GM23338 (cell line): ENCODE data around the gene EYA4. TPM values are rescaled to one million over a fixed set of nuclear protein-coding genes. Genes with fewer than 3 reads are reported as not detected.

Source experiments
- ATAC-seq: fragments of 200-7000 bp; cut with Tn5 transposase; 3 replicates; pipeline ENCODE4 v1.9.1; 2020
- DNase-seq: peaks from one replicate; pipeline ENCODE4 v3.0.0-alpha.2; 2015; ENCODE audit warnings: low spot score
- H2AFZ ChIP-seq: fragments of 200-600 bp; sonication (generic); 2 replicates; pipeline ENCODE4 v1.8.0; 2016; ENCODE audit warnings: antibody characterized with exemption, mild to moderate bottlenecking, moderate library complexity
- H3F3A ChIP-seq: fragments of 200-600 bp; sonication (generic); replicated peaks from 2 replicates; pipeline ENCODE4 v1.8.0; 2017; ENCODE audit warnings: antibody characterized with exemption, mixed run types, low read depth
- H3K27ac ChIP-seq: fragments of 200-600 bp; sonication (generic); 2 replicates; pipeline ENCODE4 v1.6.1; 2016; ENCODE audit warnings: low read depth
- H3K27me3 ChIP-seq: fragments of 200-600 bp; sonication (generic); 2 replicates; pipeline ENCODE4 v1.8.0; 2016; ENCODE audit warnings: mild to moderate bottlenecking, mixed run types, moderate library complexity; ENCODE audit not compliant: insufficient read depth
- H3K36me3 ChIP-seq: fragments of 200-600 bp; sonication (generic); 2 replicates; pipeline ENCODE4 v1.8.0; 2016; ENCODE audit warnings: mild to moderate bottlenecking; ENCODE audit not compliant: insufficient read depth
- H3K4me1 ChIP-seq: fragments of 200-600 bp; sonication (generic); 2 replicates; pipeline ENCODE4 v1.8.0; 2016; ENCODE audit warnings: mild to moderate bottlenecking, moderate library complexity; ENCODE audit not compliant: insufficient read depth
- H3K4me2 ChIP-seq: fragments of 200-600 bp; sonication (generic); 2 replicates; pipeline ENCODE4 v1.7.1; 2017; ENCODE audit warnings: mixed run types
- H3K4me3 ChIP-seq: fragments of 200-600 bp; sonication (generic); 2 replicates; pipeline ENCODE4 v1.6.1; 2016; ENCODE audit warnings: mixed run types
- H3K79me2 ChIP-seq: fragments of 200-600 bp; sonication (generic); replicated peaks from 2 replicates; pipeline ENCODE4 v1.8.0; 2017; ENCODE audit warnings: mild to moderate bottlenecking; ENCODE audit not compliant: insufficient read depth
- H3K9me2 ChIP-seq: fragments of 200-600 bp; sonication (generic); 2 replicates; pipeline ENCODE4 v1.8.0; 2017; ENCODE audit not compliant: insufficient read depth
- H4K20me1 ChIP-seq: fragments of 200-600 bp; sonication (generic); replicated peaks from 2 replicates; pipeline ENCODE4 v1.8.0; 2017; ENCODE audit warnings: mild to moderate bottlenecking; ENCODE audit not compliant: insufficient read depth
- H3K27ac Mint-ChIP-seq: 2 replicates; pipeline ENCODE4 v1.8.0; 2020; ENCODE audit warnings: inconsistent platforms, mild to moderate bottlenecking, moderate library complexity, mixed read lengths
- H3K27me3 Mint-ChIP-seq: 3 replicates; pipeline ENCODE4 v1.8.0; 2022; ENCODE audit warnings: low read depth, mild to moderate bottlenecking, moderate library complexity, mixed read lengths, inconsistent platforms; ENCODE audit not compliant: insufficient read depth, poor library complexity
- H3K36me3 Mint-ChIP-seq: 3 replicates; pipeline ENCODE4 v1.8.0; 2021; ENCODE audit warnings: low read depth, mild to moderate bottlenecking, inconsistent platforms, moderate library complexity, mixed read lengths
- H3K4me1 Mint-ChIP-seq: 3 replicates; pipeline ENCODE4 v1.8.0; 2020; ENCODE audit warnings: mild to moderate bottlenecking, inconsistent platforms, mixed read lengths
- H3K4me3 Mint-ChIP-seq: 3 replicates; pipeline ENCODE4 v1.8.0; 2021; ENCODE audit warnings: moderate library complexity, mild to moderate bottlenecking, inconsistent platforms, mixed read lengths
- H3K9me3 Mint-ChIP-seq: 3 replicates; pipeline ENCODE4 v1.8.0; 2020; ENCODE audit warnings: moderate library complexity, mild to moderate bottlenecking, inconsistent platforms, mixed read lengths
- CREB1 ChIP-seq: fragments of 250-450 bp; sonication (Bioruptor Pico); IDR thresholded peaks from 2 replicates; pipeline ENCODE4 v1.5.0; 2020; ENCODE audit warnings: low read depth, mild to moderate bottlenecking, moderate library complexity
- CTCF ChIP-seq, 2 experiments: fragments of 200-600 bp in 1 of 2; sonication (generic) in 1 of 2; conservative IDR thresholded peaks; 2 replicates each; pipeline versions ENCODE4 v1.5.1 to v1.6.1; 2016 to 2017; ENCODE audit warnings: antibody characterized with exemption in 2 of 2, low read depth in 2 of 2, mild to moderate bottlenecking in 2 of 2, moderate library complexity in 1 of 2
- ETS1 ChIP-seq: IDR thresholded peaks from 2 replicates; pipeline ENCODE4 v1.6.1; 2016; ENCODE audit warnings: antibody characterized with exemption
- EZH2 ChIP-seq: fragments of 200-600 bp; sonication (generic); IDR thresholded peaks from one replicate; pipeline ENCODE4 v1.8.0; 2017; ENCODE audit warnings: antibody characterized with exemption, mild to moderate bottlenecking, low read depth; ENCODE audit not compliant: unreplicated experiment
- EZH2phosphoT487 ChIP-seq: fragments of 200-600 bp; sonication (generic); IDR thresholded peaks from one replicate; pipeline ENCODE4 v1.8.1; 2018; ENCODE audit warnings: antibody characterized with exemption; ENCODE audit not compliant: unreplicated experiment
- JUNB ChIP-seq: IDR thresholded peaks from one replicate; pipeline ENCODE4 v1.6.1; 2016; ENCODE audit warnings: antibody characterized with exemption; ENCODE audit not compliant: unreplicated experiment
- NANOG ChIP-seq: IDR thresholded peaks from 2 replicates; pipeline ENCODE4 v1.6.1; 2016; ENCODE audit warnings: antibody characterized with exemption, borderline replicate concordance
- POLR2AphosphoS5 ChIP-seq: IDR thresholded peaks from 2 replicates; pipeline ENCODE4 v1.6.1; 2016; ENCODE audit warnings: antibody characterized with exemption, low read depth
- REST ChIP-seq: IDR thresholded peaks from one replicate; pipeline ENCODE4 v1.6.1; 2018; ENCODE audit warnings: antibody characterized with exemption; ENCODE audit not compliant: unreplicated experiment
- STAT1 ChIP-seq: IDR thresholded peaks from one replicate; pipeline ENCODE4 v1.6.1; 2016; ENCODE audit warnings: antibody characterized with exemption; ENCODE audit not compliant: unreplicated experiment
- ZNF114 ChIP-seq: fragments of 250-450 bp; sonication (Bioruptor Pico); IDR thresholded peaks from 2 replicates; pipeline ENCODE4 v1.5.0; 2020; ENCODE audit warnings: mild to moderate bottlenecking, moderate library complexity
- ZNF331 ChIP-seq: fragments of 250-450 bp; sonication (Bioruptor Pico); IDR thresholded peaks from 2 replicates; pipeline ENCODE4 v1.5.0; 2020; ENCODE audit warnings: low read depth, mild to moderate bottlenecking, moderate library complexity
- ZNF462 ChIP-seq: fragments of 250-450 bp; sonication (Bioruptor Pico); IDR thresholded peaks from 2 replicates; pipeline ENCODE4 v1.5.0; 2020; ENCODE audit warnings: mild to moderate bottlenecking, moderate library complexity
- polyA plus RNA-seq: library from polyadenylated mRNA; unstranded; fragments of >200 nt; fragmentation: Nextera tagmentation; extraction: Ambion mirVana; gene quantifications from 2 replicates; pipeline ENCODE4 v1.2.1, GENCODE V29; 2016
- total RNA-seq: library from RNA; depleted of rRNA; stranded (reverse); fragments of >200 nt; shearing (Covaris generic); gene quantifications from 2 replicates; pipeline ENCODE4 v1.2.3, GENCODE V29; 2014

Gene EYA4
- total and polyA plus RNA-seq, 2 experiments from 2014 or later, result 0.05 to 0.21 TPM

- Mint-ChIP-seq H3K4me3 (no peak overlapping the region), H3K9me3 (no peaks in the 10 kb centered on the region), H3K27ac (no peak overlapping the region), H3K27me3 (no peaks in the 10 kb centered on the region), H3K4me1 (peaks cover 11% of the 10 kb centered on the region), H3K36me3 (no peaks in the 10 kb centered on the region)
- no peaks in the 10 kb centered on the region for H3K36me3 ChIP-seq
- H2AFZ ChIP-seq, result no peak overlapping the region
- no peaks in the 10 kb centered on the region for H3K79me2 ChIP-seq
- no peaks in the 10 kb centered on the region for H3K9me2 ChIP-seq
- H3K4me2 ChIP-seq, result no peak overlapping the region
- ATAC-seq (no peak), DNase-seq (no peak)
- H3K4me3 ChIP-seq, result no peak overlapping the region
- H3K27ac ChIP-seq, result no peak overlapping the region
- H3K27me3 ChIP-seq, result no peaks in the 10 kb centered on the region
- no peak for TF ChIP-seq REST
- TF ChIP-seq JUNB, result no peak
- TF ChIP-seq ZNF331 (CRISPR knock-in tag), result no peak
- TF ChIP-seq ZNF114 (CRISPR knock-in tag), result no peak
- no peak for TF ChIP-seq CTCF (conservative IDR thresholded peaks at IDR 0.05; ENCODE audit: low read depth in 2 of 2)
- TF ChIP-seq POLR2AphosphoS5, result no peak
- TF ChIP-seq NANOG, result no peak
- TF ChIP-seq EZH2, result no peak
- TF ChIP-seq EZH2phosphoT487, result no peak
- no peak for TF ChIP-seq STAT1
- no peak for TF ChIP-seq ETS1
- TF ChIP-seq ZNF462, result no peak
- no peak for TF ChIP-seq CREB1 (CRISPR knock-in tag)
- H3F3A ChIP-seq, result no peaks in the 10 kb centered on the region
- peaks cover 3% of the 10 kb centered on the region; the same call in 1 of the 2 replicates for H3K4me1 ChIP-seq
- H4K20me1 ChIP-seq, result no peaks in the 10 kb centered on the region
Observed at GRCh38 chr6:133467982-133468380, 226.8 kb downstream of the EYA4 start.
